IMR-90 (cell line): ENCODE results near the gene IL13.

Source experiments
- POLR2A ChIP-seq: IDR thresholded peaks from 2 replicates; pipeline ENCODE4 v1.6.1; 2012; ENCODE audit warnings: mild to moderate bottlenecking, low read depth, low read length
- RFX5 ChIP-seq: IDR thresholded peaks from 2 replicates; pipeline ENCODE4 v1.8.0; 2012; ENCODE audit warnings: low read depth, mild to moderate bottlenecking, low read length, moderate library complexity
- TF ChIP-seq, protein P1 (sequence below): conservative IDR thresholded peaks from 2 replicates; pipeline ENCODE4 v1.5.1; 2012; ENCODE audit warnings: mild to moderate bottlenecking, low read depth, low read length, improper control_type of control experiment

DNA sequence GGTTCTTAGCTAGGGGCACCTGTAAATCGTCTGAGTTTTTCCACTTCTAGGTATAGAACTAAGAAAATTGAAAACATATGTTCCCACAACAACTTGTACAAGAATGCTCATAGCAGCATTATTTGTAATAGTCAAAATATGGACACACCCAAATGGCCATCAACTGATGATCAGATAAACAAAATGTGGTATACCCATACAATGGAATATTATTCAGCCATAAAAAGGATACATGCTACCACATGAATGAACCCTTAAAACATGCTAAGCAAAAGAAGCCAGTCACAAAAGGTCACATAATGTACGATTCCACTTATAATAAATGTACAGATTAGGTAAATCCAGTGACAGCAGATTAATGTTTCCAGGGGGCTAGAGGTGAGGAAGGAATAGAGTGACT, 46.0 kb upstream of the IL13 start:
- TF ChIP-seq, protein P1, sequence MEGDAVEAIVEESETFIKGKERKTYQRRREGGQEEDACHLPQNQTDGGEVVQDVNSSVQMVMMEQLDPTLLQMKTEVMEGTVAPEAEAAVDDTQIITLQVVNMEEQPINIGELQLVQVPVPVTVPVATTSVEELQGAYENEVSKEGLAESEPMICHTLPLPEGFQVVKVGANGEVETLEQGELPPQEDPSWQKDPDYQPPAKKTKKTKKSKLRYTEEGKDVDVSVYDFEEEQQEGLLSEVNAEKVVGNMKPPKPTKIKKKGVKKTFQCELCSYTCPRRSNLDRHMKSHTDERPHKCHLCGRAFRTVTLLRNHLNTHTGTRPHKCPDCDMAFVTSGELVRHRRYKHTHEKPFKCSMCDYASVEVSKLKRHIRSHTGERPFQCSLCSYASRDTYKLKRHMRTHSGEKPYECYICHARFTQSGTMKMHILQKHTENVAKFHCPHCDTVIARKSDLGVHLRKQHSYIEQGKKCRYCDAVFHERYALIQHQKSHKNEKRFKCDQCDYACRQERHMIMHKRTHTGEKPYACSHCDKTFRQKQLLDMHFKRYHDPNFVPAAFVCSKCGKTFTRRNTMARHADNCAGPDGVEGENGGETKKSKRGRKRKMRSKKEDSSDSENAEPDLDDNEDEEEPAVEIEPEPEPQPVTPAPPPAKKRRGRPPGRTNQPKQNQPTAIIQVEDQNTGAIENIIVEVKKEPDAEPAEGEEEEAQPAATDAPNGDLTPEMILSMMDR, result no peak
- TF ChIP-seq RFX5 (no peak), POLR2A (no peak)
